ENCODE results near the gene TRIP13.

The TRIP13 gene

GRCh38 chr5:863244-863805, 29.4 kb upstream of the TRIP13 start:
- Histone ChIP-seq H3K4me1 (ENCODE audit: insufficient read depth, insufficient read length) (no peaks in the 10 kb centered on the region), H3K9me3 (ENCODE audit: insufficient read depth, low read length) (no peaks in the 10 kb centered on the region), H3K36me3 (ENCODE audit: insufficient read depth, insufficient read length, low read length) (peaks cover 98% of the 10 kb centered on the region), H3K27me3 (ENCODE audit: insufficient read depth, insufficient read length) (no peaks in the 10 kb centered on the region), H3K4me3 (ENCODE audit: insufficient read length, low read depth) (no peak overlapping the region), H3K9ac (ENCODE audit: insufficient read length, low read depth) (no peak overlapping the region)
- DNase-seq (ENCODE audit: low read depth, low spot score), result no peak
- no peak for TF ChIP-seq ZNF274 (IDR thresholded peaks at IDR 0.05; ENCODE audit: low read depth, low read length)
- no peak for TF ChIP-seq YY1 (IDR thresholded peaks at IDR 0.05; ENCODE audit: insufficient read depth, insufficient read length)
- no peak for TF ChIP-seq SUZ12 (IDR thresholded peaks at IDR 0.05; ENCODE audit: extremely low read depth, insufficient read depth, insufficient read length)

GRCh38 chr5:864492-865167, 28.1 kb upstream of the TRIP13 start:
- Histone ChIP-seq H3K9ac (ENCODE audit: insufficient read length, low read depth) (no peak overlapping the region), H3K4me1 (ENCODE audit: insufficient read depth, insufficient read length) (no peaks in the 10 kb centered on the region), H3K9me3 (ENCODE audit: insufficient read depth, low read length) (no peaks in the 10 kb centered on the region), H3K36me3 (ENCODE audit: insufficient read depth, insufficient read length, low read length) (peaks cover 99% of the 10 kb centered on the region), H3K27me3 (ENCODE audit: insufficient read depth, insufficient read length) (no peaks in the 10 kb centered on the region), H3K4me3 (ENCODE audit: insufficient read length, low read depth) (no peak overlapping the region)
- no peak for DNase-seq (ENCODE audit: low read depth, low spot score)
- TF ChIP-seq ZNF274 (IDR thresholded peaks at IDR 0.05; ENCODE audit: low read depth, low read length), result no peak
- TF ChIP-seq YY1 (IDR thresholded peaks at IDR 0.05; ENCODE audit: insufficient read depth, insufficient read length), result no peak
- no peak for TF ChIP-seq SUZ12 (IDR thresholded peaks at IDR 0.05; ENCODE audit: extremely low read depth, insufficient read depth, insufficient read length)

GRCh38 chr5:865168-865521, 27.5 kb upstream of the TRIP13 start:
- no peaks in the 10 kb centered on the region for H3K9me3 ChIP-seq (ENCODE audit: insufficient read depth, low read length)
- no peaks in the 10 kb centered on the region for H3K4me1 ChIP-seq (ENCODE audit: insufficient read depth, insufficient read length)
- no peak for DNase-seq (ENCODE audit: low read depth, low spot score)
- no peak overlapping the region for H3K4me3 ChIP-seq (ENCODE audit: insufficient read length, low read depth)
- no peak overlapping the region for H3K9ac ChIP-seq (ENCODE audit: insufficient read length, low read depth)
- peaks cover 99% of the 10 kb centered on the region for H3K36me3 ChIP-seq (ENCODE audit: insufficient read depth, insufficient read length, low read length)
- TF ChIP-seq ZNF274 (IDR thresholded peaks at IDR 0.05; ENCODE audit: low read depth, low read length), result no peak
- TF ChIP-seq SUZ12 (IDR thresholded peaks at IDR 0.05; ENCODE audit: extremely low read depth, insufficient read depth, insufficient read length), result no peak
- TF ChIP-seq YY1 (IDR thresholded peaks at IDR 0.05; ENCODE audit: insufficient read depth, insufficient read length), result no peak
- no peaks in the 10 kb centered on the region for H3K27me3 ChIP-seq (ENCODE audit: insufficient read depth, insufficient read length)

GRCh38 chr5:865771-866170, 26.9 kb upstream of the TRIP13 start:
- TF ChIP-seq SUZ12 (IDR thresholded peaks at IDR 0.05; ENCODE audit: extremely low read depth, insufficient read depth, insufficient read length), result no peak
- TF ChIP-seq YY1 (IDR thresholded peaks at IDR 0.05; ENCODE audit: insufficient read depth, insufficient read length), result no peak
- no peak for TF ChIP-seq ZNF274 (IDR thresholded peaks at IDR 0.05; ENCODE audit: low read depth, low read length)
- Histone ChIP-seq H3K9ac (ENCODE audit: insufficient read length, low read depth) (no peak overlapping the region), H3K9me3 (ENCODE audit: insufficient read depth, low read length) (no peaks in the 10 kb centered on the region), H3K36me3 (ENCODE audit: insufficient read depth, insufficient read length, low read length) (peaks cover 99% of the 10 kb centered on the region), H3K4me3 (ENCODE audit: insufficient read length, low read depth) (no peak overlapping the region), H3K27me3 (ENCODE audit: insufficient read depth, insufficient read length) (no peaks in the 10 kb centered on the region), H3K4me1 (ENCODE audit: insufficient read depth, insufficient read length) (no peaks in the 10 kb centered on the region)
- DNase-seq (ENCODE audit: low read depth, low spot score), result no peak

GRCh38 chr5:867300-867870, 25.3 kb upstream of the TRIP13 start:
- no peak for TF ChIP-seq YY1 (IDR thresholded peaks at IDR 0.05; ENCODE audit: insufficient read depth, insufficient read length)
- TF ChIP-seq SUZ12 (IDR thresholded peaks at IDR 0.05; ENCODE audit: extremely low read depth, insufficient read depth, insufficient read length), result no peak
- TF ChIP-seq ZNF274 (IDR thresholded peaks at IDR 0.05; ENCODE audit: low read depth, low read length), result no peak
- no peaks in the 10 kb centered on the region for H3K27me3 ChIP-seq (ENCODE audit: insufficient read depth, insufficient read length)
- peaks cover 99% of the 10 kb centered on the region for H3K36me3 ChIP-seq (ENCODE audit: insufficient read depth, insufficient read length, low read length)

GRCh38 chr5:868428-869135, 24.1 kb upstream of the TRIP13 start:
- no peaks in the 10 kb centered on the region for H3K9me3 ChIP-seq (ENCODE audit: insufficient read depth, low read length)
- H3K27me3 ChIP-seq (ENCODE audit: insufficient read depth, insufficient read length), result no peaks in the 10 kb centered on the region
- DNase-seq (ENCODE audit: low read depth, low spot score), result no peak
- H3K4me1 ChIP-seq (ENCODE audit: insufficient read depth, insufficient read length), result no peaks in the 10 kb centered on the region
- TF ChIP-seq ZNF274 (IDR thresholded peaks at IDR 0.05; ENCODE audit: low read depth, low read length) (no peak), YY1 (IDR thresholded peaks at IDR 0.05; ENCODE audit: insufficient read depth, insufficient read length) (no peak), SUZ12 (IDR thresholded peaks at IDR 0.05; ENCODE audit: extremely low read depth, insufficient read depth, insufficient read length) (no peak)
- H3K36me3 ChIP-seq (ENCODE audit: insufficient read depth, insufficient read length, low read length), result peaks cover 98% of the 10 kb centered on the region
- H3K9ac ChIP-seq (ENCODE audit: insufficient read length, low read depth), result no peak overlapping the region
- no peak overlapping the region for H3K4me3 ChIP-seq (ENCODE audit: insufficient read length, low read depth)

More at GRCh38 chr5:867300-867870, 25.3 kb upstream of the TRIP13 start:
- H3K9me3 ChIP-seq (ENCODE audit: insufficient read depth, low read length), result no peaks in the 10 kb centered on the region
- no peak for DNase-seq (ENCODE audit: low read depth, low spot score)
- H3K4me3 ChIP-seq (ENCODE audit: insufficient read length, low read depth), result no peak overlapping the region
- H3K9ac ChIP-seq (ENCODE audit: insufficient read length, low read depth), result no peak overlapping the region
- no peaks in the 10 kb centered on the region for H3K4me1 ChIP-seq (ENCODE audit: insufficient read depth, insufficient read length)

GRCh38 chr5:870956-871355, 21.7 kb upstream of the TRIP13 start:
- H3K36me3 ChIP-seq (ENCODE audit: insufficient read depth, insufficient read length, low read length), result peaks cover 95% of the 10 kb centered on the region
- DNase-seq (ENCODE audit: low read depth, low spot score), result no peak
- TF ChIP-seq SUZ12 (IDR thresholded peaks at IDR 0.05; ENCODE audit: extremely low read depth, insufficient read depth, insufficient read length), result no peak

More at GRCh38 chr5:870956-871355, 21.7 kb upstream of the TRIP13 start:
- H3K9me3 ChIP-seq (ENCODE audit: insufficient read depth, low read length), result no peaks in the 10 kb centered on the region
- H3K27me3 ChIP-seq (ENCODE audit: insufficient read depth, insufficient read length), result no peaks in the 10 kb centered on the region
- no peak overlapping the region for H3K9ac ChIP-seq (ENCODE audit: insufficient read length, low read depth)
- no peak overlapping the region for H3K4me3 ChIP-seq (ENCODE audit: insufficient read length, low read depth)
- no peaks in the 10 kb centered on the region for H3K4me1 ChIP-seq (ENCODE audit: insufficient read depth, insufficient read length)

Data from NT2/D1 (cell line).